Measurements from ENCODE around the gene HAVCR2.

DNA sequence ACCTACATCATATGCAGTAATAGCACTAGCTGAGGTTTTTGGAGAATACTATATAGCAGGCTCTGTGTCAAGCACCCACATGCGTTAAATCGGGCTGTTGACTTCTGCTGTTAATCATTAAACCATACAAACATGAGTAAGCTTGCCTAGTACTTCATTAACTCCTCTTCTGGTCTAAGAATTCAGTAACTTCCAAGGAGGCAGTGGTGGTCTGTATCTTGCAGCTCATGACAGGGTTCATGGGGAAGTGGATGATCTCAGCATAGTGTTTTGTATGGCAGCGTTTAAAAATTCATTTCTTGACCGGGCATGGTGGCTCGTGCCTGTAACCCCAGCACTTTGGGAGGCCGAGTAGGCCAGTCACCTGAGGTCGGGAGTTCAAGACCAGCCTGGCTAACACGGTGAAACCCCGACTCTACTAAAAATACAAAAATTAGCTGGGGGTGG, 49.7 kb downstream of the HAVCR2 start, which contains the start of gene HAVCR1:
- TF ChIP-seq, protein P1, sequence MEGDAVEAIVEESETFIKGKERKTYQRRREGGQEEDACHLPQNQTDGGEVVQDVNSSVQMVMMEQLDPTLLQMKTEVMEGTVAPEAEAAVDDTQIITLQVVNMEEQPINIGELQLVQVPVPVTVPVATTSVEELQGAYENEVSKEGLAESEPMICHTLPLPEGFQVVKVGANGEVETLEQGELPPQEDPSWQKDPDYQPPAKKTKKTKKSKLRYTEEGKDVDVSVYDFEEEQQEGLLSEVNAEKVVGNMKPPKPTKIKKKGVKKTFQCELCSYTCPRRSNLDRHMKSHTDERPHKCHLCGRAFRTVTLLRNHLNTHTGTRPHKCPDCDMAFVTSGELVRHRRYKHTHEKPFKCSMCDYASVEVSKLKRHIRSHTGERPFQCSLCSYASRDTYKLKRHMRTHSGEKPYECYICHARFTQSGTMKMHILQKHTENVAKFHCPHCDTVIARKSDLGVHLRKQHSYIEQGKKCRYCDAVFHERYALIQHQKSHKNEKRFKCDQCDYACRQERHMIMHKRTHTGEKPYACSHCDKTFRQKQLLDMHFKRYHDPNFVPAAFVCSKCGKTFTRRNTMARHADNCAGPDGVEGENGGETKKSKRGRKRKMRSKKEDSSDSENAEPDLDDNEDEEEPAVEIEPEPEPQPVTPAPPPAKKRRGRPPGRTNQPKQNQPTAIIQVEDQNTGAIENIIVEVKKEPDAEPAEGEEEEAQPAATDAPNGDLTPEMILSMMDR (IDR thresholded peaks at IDR 0.05): no peak
- no peak for TF ChIP-seq POLR2AphosphoS5 (IDR thresholded peaks at IDR 0.05)
